Measurements from ENCODE around the gene EHBP1.
A peak's percentile ranks its signal among the peaks of the same experiment; 100 is the strongest.
"Not testable (repeated sequence)": the region's sequence is repeated elsewhere in the genome, so short reads cannot be mapped to it uniquely, and the experiment has no call there.

EHBP1 gene

DNA sequence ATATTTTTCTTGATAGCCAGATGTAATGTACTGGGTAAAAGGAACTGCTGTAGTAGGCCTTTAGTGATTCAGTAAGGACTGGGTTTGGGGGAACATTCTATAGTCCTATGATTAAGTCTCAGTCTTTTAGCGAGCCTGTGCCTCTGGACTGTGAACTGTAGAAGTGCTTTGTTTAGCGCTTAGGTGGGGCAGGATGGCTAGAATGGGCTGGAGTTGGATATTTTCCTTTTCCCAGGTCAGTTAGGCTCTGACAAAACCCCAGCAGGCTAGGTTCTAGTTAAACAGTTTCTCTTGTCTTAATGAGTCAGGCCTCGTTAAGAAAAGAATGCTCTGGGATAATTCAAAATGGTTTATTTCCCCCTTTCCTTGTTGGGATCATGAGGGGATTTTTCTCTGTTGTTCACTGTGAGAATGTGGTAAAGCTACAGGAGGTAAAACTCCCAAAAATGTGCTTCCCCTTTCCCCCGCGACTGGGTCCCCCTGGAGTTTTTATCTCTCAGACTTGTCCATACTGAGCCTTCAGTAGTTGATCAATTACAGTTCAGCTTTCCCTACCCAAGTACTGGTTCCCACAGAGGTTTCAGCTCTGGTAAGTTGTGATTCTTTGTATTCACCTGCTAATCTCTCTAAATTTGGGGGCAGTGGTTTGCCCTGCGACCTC is 31.5 kb downstream of the EHBP1 start:
- no peak for DNase-seq

- DNase-seq: no peak
These were observed 33.7 kb downstream of the EHBP1 start for GRCh38 chr2:62738981-62739936.

- no peak for DNase-seq
These were observed 34.7 kb downstream of the EHBP1 start for GRCh38 chr2:62740221-62740620.

GRCh38 chr2:62741127-62741526 is 35.6 kb downstream of the EHBP1 start:
- DNase-seq: no peak

DNA sequence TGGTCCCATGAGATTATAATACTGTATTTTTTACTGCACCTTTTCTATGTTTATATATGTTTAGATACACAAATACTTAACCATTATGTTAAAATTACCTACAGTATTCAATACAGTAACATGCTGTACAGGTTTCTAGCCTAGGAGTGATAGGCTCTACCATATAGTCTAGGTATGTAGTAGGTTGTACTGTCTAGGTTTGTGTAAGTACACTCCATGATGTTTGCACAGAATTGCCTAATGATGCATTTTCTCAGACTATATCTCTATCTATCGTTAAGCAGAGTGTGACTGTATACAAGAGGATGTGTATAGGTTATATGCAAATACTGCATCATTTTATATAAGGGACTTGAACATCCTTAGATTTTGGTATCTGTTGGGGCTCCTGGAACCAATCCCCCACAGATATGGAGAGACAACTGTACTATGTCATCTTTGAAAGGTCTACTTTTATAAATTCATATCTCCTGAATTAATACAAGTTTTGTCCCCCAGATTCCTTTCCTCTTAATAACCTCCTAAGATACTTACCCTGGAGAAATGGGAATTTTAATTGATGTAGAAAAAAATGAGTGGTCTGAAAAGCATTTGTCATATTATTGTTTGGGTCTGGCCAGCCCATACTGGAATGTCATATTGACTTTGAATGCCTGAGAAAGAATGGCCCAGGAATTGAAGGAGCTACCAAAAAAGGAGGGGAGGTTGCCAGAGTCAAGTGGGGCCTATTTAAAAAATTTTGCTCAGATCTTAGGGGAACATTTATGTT is 36.6 kb downstream of the EHBP1 start:
- no peak for DNase-seq

- DNase-seq: no peak
These were observed 38.0 kb downstream of the EHBP1 start for GRCh38 chr2:62743506-62743905.

DNA sequence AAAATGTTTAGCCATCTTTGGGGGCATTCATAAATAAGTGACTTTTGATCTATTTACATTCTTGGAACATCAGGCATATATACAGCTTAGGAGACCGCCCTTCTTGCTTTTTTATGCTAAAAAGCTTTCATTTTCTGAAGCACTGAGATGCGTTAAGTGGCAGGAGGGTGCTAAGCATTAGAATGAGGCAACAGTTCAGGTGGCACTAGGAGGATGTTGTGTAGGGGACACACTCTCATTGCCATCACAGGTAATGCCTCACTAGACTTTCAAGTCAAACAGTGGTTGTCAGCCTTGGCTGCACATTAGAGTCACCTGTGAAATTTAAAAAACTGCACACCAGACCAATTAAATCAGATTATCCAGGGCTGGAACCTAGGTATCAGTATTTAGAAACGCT is 39.1 kb downstream of the EHBP1 start:
- DNase-seq: no peak

GRCh38 chr2:62745891-62746481 is 40.5 kb downstream of the EHBP1 start:
- DNase-seq: no peak

- no peak for DNase-seq
These were observed 41.7 kb downstream of the EHBP1 start for GRCh38 chr2:62747169-62747568.

- DNase-seq: no peak
These were observed 42.4 kb downstream of the EHBP1 start for GRCh38 chr2:62747876-62748275.

DNA sequence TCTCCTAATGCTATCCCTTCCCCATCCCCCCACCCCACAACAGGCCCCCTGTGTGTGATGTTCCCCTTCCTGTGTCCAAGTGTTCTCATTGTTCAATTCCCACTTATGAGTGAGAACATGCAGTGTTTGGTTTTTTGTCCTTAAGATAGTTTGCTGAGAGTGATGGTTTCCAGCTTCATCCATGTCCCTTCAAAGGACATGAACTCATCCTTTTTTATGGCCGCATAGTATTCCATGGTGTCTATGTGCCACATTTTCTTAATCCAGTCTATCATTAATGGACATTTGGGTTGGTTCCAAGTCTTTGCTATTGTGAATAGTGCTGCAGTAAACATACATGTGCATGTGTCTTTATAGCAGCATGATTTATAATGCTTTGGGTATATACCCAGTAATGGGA is 43.6 kb downstream of the EHBP1 start:
- not testable (repeated sequence) for DNase-seq

DNA sequence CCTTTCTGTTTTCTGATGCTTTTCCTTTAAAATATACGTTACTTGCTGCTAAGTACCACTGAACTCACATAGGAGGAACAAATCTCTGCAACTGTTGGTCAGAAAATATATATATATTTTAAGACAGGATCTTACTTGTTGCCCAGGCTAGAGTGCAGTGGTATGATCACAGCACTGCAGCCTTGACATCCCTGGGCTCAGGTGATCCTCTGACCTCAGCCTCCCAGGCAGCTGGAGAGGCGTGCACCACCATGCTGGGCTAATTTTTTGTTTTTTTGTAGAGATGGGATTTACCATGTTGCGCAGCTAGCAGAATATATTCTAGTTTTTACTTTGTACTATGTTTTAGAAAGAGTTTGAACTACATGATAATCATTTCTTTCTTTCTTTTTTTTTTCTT is 51.5 kb downstream of the EHBP1 start:
- DNase-seq: no peak

GRCh38 chr2:62760026-62760425 is 54.5 kb downstream of the EHBP1 start:
- no peak for DNase-seq

- no peak for DNase-seq
These were observed 55.0 kb downstream of the EHBP1 start for GRCh38 chr2:62760555-62760954.

DNA sequence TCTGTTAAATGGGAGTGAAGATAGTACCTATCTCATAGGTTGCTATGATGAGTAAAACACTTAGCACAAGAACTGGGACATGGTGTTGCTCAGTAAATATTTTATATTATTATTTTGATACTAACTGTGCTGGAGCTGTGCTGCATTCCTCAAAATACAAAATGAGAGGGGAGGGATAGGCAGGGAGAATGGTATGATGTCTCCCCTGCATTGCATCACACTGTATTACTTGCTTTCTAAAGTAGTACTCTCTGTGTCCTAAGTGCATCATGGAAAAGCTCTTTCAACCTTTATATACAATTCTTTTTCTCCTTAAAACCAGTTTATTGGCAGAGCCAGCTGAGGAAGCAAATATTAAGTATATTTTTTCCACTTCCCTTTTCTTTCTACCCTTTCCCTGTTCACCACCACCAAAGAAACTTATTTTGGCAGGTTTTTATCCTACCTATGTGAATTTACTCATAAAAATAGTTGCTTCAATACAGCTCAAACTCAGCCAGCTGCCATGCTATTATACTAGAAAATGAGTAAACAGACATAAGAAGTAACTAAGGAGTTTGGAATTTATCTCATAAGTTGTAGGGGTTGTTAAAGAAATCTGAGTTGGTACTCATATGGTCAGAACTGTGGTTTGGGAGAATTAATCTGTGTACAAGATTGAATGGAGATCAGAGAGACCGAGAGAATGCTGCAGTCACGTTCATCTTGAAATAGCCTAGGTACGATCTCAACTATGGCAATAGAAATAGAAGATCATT is 60.3 kb downstream of the EHBP1 start:
- DNase-seq: no peak

GRCh38 chr2:62768615-62769014 is 63.1 kb downstream of the EHBP1 start:
- no peak for DNase-seq

DNA sequence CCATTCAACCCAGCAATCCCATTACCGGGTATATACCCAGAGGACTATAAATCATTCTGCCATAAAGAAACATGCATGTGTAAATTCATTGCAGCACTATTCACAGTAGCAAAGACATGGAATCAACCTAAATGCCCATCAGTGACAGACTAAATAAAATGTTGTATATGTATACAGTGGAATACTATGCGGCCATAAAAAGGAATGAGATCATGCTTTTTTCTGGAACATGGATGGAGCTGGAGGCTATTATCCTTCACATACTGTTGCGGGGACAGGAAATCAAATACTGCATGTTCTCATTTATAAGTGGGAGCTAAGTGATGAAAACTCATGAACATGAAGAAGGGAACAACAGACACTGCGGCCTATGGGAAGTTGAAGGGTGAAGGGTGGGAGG is 65.1 kb downstream of the EHBP1 start:
- no peak for DNase-seq

GRCh38 chr2:62774555-62775366 is 69.2 kb downstream of the EHBP1 start:
- peak; percentile 34 for DNase-seq

- no peak for DNase-seq
These were observed 69.8 kb downstream of the EHBP1 start for GRCh38 chr2:62775367-62775668.

- no peak for DNase-seq
These were observed 78.2 kb downstream of the EHBP1 start for GRCh38 chr2:62783679-62784078.

DNA sequence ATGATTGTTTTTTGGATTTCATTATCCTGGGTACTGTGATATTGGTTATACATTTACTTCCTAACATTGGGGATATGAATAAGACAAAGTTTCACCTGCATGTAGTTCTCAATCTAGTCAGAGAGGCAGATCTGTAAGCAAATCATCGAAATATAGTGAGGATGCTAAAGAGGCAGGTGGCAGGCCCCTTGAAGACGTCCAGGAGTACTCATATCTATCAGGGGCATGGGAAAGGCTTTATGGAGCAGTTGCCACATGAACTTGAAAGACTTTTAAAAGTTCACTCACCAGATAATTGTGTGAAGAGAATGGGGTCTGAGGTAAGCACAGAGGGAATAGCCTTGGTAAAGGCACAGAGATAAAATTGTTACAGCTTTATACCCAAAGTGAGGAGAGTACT is 78.8 kb downstream of the EHBP1 start:
- DNase-seq: no peak

DNA sequence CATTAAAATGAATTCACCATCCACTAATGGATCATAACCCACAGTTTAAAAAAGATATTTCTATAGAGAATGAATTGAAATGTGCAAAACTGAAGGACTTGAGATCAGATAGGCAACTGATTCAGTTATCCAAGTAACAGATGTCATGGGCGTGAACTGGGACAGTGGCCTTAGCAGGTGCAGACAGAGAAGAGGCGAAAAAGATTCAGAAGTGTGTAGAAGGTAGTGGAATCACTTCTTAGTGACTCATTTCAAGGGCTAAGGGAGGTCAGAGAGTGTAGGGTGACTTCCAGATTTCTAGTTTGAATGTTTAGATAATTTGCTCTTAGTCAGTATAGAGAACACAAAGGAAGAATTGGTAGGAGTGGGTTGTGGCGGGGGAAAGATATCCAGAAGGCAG is 79.7 kb downstream of the EHBP1 start:
- DNase-seq: no peak
